ENCODE results near the gene NFKBIE. TPM values are rescaled to one million over a fixed set of nuclear protein-coding genes. Genes with fewer than 3 reads are reported as not detected.

The NFKBIE gene
- total and polyA plus RNA-seq, 2 of the 13 experiments (the other 11 are each of a cell fraction or from before 2014, with no cell fraction given) = 6.7 to 14.5 TPM

DNA sequence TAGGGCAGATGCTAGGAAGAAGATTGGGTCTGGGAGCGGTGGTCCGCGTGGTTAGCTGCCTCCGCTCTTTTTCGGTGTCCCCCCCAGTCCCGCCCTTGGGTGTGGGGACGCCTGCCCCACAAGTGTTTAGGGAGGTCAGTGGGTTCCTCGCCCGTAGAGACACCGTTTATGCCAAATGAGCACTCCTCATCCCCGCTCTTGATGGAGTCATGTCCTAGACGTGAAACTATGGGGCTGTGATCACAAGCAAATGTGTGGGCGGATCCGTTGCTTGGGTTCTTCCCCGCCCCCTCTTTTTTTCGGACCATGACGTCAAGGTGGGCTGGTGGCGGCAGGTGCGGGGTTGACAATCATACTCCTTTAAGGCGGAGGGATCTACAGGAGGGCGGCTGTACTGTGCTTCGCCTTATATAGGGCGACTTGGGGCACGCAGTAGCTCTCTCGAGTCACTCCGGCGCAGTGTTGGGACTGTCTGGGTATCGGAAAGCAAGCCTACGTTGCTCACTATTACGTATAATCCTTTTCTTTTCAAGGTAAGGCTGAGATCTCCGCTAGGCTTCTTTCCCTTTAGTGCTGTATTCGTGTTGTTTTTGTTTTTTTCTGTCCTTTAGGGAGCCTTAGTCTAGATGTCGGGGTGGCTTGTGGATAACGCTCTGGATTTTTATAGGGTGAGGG, 18.6 kb downstream of the NFKBIE start, which contains the start of gene HSP90AB1 (continued):
- TF ChIP-seq, protein P1, sequence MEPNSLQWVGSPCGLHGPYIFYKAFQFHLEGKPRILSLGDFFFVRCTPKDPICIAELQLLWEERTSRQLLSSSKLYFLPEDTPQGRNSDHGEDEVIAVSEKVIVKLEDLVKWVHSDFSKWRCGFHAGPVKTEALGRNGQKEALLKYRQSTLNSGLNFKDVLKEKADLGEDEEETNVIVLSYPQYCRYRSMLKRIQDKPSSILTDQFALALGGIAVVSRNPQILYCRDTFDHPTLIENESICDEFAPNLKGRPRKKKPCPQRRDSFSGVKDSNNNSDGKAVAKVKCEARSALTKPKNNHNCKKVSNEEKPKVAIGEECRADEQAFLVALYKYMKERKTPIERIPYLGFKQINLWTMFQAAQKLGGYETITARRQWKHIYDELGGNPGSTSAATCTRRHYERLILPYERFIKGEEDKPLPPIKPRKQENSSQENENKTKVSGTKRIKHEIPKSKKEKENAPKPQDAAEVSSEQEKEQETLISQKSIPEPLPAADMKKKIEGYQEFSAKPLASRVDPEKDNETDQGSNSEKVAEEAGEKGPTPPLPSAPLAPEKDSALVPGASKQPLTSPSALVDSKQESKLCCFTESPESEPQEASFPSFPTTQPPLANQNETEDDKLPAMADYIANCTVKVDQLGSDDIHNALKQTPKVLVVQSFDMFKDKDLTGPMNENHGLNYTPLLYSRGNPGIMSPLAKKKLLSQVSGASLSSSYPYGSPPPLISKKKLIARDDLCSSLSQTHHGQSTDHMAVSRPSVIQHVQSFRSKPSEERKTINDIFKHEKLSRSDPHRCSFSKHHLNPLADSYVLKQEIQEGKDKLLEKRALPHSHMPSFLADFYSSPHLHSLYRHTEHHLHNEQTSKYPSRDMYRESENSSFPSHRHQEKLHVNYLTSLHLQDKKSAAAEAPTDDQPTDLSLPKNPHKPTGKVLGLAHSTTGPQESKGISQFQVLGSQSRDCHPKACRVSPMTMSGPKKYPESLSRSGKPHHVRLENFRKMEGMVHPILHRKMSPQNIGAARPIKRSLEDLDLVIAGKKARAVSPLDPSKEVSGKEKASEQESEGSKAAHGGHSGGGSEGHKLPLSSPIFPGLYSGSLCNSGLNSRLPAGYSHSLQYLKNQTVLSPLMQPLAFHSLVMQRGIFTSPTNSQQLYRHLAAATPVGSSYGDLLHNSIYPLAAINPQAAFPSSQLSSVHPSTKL (CRISPR knock-in tag; IDR thresholded peaks at IDR 0.05) = peak; percentile 49; the same call in 1 of the 2 replicates
- TF ChIP-seq, protein P2, sequence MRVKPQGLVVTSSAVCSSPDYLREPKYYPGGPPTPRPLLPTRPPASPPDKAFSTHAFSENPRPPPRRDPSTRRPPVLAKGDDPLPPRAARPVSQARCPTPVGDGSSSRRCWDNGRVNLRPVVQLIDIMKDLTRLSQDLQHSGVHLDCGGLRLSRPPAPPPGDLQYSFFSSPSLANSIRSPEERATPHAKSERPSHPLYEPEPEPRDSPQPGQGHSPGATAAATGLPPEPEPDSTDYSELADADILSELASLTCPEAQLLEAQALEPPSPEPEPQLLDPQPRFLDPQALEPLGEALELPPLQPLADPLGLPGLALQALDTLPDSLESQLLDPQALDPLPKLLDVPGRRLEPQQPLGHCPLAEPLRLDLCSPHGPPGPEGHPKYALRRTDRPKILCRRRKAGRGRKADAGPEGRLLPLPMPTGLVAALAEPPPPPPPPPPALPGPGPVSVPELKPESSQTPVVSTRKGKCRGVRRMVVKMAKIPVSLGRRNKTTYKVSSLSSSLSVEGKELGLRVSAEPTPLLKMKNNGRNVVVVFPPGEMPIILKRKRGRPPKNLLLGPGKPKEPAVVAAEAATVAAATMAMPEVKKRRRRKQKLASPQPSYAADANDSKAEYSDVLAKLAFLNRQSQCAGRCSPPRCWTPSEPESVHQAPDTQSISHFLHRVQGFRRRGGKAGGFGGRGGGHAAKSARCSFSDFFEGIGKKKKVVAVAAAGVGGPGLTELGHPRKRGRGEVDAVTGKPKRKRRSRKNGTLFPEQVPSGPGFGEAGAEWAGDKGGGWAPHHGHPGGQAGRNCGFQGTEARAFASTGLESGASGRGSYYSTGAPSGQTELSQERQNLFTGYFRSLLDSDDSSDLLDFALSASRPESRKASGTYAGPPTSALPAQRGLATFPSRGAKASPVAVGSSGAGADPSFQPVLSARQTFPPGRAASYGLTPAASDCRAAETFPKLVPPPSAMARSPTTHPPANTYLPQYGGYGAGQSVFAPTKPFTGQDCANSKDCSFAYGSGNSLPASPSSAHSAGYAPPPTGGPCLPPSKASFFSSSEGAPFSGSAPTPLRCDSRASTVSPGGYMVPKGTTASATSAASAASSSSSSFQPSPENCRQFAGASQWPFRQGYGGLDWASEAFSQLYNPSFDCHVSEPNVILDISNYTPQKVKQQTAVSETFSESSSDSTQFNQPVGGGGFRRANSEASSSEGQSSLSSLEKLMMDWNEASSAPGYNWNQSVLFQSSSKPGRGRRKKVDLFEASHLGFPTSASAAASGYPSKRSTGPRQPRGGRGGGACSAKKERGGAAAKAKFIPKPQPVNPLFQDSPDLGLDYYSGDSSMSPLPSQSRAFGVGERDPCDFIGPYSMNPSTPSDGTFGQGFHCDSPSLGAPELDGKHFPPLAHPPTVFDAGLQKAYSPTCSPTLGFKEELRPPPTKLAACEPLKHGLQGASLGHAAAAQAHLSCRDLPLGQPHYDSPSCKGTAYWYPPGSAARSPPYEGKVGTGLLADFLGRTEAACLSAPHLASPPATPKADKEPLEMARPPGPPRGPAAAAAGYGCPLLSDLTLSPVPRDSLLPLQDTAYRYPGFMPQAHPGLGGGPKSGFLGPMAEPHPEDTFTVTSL (CRISPR knock-in tag; IDR thresholded peaks at IDR 0.05; ENCODE audit: borderline replicate concordance) = no peak
- TF ChIP-seq ZNF292 (CRISPR knock-in tag; IDR thresholded peaks at IDR 0.05; ENCODE audit: borderline replicate concordance, low read depth) (0 out of 2 replicates have a peak, but pooled peaks have one; percentile 9), ZNF446 (CRISPR knock-in tag; IDR thresholded peaks at IDR 0.05) (peak; percentile 89), MBNL3 (CRISPR knock-in tag; conservative IDR thresholded peaks at IDR 0.05) (no peak), HDAC6 (IDR thresholded peaks at IDR 0.05; ENCODE audit: low read depth, low read length) (peak; percentile 95), ZNF672 (CRISPR knock-in tag; IDR thresholded peaks at IDR 0.05) (no peak; the same call in 1 of the 2 replicates), CREB1 (IDR thresholded peaks at IDR 0.05) (peak; percentile 92), CREB1 (CRISPR knock-in tag; IDR thresholded peaks at IDR 0.05) (peak; percentile 84), GFI1 (CRISPR knock-in tag; IDR thresholded peaks at IDR 0.05; ENCODE audit: borderline replicate concordance) (no peak; the same call in 1 of the 2 replicates), ZNF772 (CRISPR knock-in tag; IDR thresholded peaks at IDR 0.05) (peak; percentile 66; the same call in 1 of the 2 replicates), ZNF260 (CRISPR knock-in tag; IDR thresholded peaks at IDR 0.05; ENCODE audit: borderline replicate concordance, low read depth) (no peak), ZFP82 (CRISPR knock-in tag; IDR thresholded peaks at IDR 0.05; ENCODE audit: borderline replicate concordance) (no peak)
- TF ChIP-seq, protein P3, sequence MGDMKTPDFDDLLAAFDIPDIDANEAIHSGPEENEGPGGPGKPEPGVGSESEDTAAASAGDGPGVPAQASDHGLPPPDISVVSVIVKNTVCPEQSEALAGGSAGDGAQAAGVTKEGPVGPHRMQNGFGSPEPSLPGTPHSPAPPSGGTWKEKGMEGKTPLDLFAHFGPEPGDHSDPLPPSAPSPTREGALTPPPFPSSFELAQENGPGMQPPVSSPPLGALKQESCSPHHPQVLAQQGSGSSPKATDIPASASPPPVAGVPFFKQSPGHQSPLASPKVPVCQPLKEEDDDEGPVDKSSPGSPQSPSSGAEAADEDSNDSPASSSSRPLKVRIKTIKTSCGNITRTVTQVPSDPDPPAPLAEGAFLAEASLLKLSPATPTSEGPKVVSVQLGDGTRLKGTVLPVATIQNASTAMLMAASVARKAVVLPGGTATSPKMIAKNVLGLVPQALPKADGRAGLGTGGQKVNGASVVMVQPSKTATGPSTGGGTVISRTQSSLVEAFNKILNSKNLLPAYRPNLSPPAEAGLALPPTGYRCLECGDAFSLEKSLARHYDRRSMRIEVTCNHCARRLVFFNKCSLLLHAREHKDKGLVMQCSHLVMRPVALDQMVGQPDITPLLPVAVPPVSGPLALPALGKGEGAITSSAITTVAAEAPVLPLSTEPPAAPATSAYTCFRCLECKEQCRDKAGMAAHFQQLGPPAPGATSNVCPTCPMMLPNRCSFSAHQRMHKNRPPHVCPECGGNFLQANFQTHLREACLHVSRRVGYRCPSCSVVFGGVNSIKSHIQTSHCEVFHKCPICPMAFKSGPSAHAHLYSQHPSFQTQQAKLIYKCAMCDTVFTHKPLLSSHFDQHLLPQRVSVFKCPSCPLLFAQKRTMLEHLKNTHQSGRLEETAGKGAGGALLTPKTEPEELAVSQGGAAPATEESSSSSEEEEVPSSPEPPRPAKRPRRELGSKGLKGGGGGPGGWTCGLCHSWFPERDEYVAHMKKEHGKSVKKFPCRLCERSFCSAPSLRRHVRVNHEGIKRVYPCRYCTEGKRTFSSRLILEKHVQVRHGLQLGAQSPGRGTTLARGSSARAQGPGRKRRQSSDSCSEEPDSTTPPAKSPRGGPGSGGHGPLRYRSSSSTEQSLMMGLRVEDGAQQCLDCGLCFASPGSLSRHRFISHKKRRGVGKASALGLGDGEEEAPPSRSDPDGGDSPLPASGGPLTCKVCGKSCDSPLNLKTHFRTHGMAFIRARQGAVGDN (CRISPR knock-in tag; IDR thresholded peaks at IDR 0.05) = no peak
- TF ChIP-seq, protein P4, sequence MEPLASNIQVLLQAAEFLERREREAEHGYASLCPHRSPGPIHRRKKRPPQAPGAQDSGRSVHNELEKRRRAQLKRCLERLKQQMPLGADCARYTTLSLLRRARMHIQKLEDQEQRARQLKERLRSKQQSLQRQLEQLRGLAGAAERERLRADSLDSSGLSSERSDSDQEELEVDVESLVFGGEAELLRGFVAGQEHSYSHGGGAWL (CRISPR knock-in tag; IDR thresholded peaks at IDR 0.05) = no peak; the same call in 1 of the 2 replicates

Data from HepG2 (cell line).